Measurements from ENCODE around the gene NARS2.

DNA sequence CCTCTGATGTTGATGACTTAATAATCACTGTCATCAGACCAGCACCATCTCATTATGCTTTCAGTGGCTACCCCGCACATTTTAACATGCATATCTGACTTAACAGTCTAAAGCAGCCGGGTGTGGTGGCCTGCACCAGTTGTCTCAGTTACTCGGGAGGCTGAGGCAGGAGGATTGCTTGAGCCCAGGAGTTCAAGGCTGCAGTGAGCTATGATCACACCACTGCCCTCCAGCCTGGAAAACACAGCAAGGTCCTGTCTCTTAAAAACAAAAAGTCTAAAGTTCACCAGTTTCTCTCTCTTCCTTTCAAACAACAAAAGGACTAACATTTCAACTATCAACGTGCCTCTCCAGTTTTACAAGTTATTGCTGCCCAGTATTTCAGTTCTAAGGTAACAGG is 101.8 kb downstream of the NARS2 start:
- TF ChIP-seq EZH2 (IDR thresholded peaks at IDR 0.05; ENCODE audit: borderline replicate concordance, control insufficient read depth, low read depth, low read length) = no peak
- no peak for TF ChIP-seq EGR1 (IDR thresholded peaks at IDR 0.05; ENCODE audit: borderline replicate concordance in 1 of 2, low read depth in 2 of 2, low read length in 2 of 2)
- TF ChIP-seq, protein P1, sequence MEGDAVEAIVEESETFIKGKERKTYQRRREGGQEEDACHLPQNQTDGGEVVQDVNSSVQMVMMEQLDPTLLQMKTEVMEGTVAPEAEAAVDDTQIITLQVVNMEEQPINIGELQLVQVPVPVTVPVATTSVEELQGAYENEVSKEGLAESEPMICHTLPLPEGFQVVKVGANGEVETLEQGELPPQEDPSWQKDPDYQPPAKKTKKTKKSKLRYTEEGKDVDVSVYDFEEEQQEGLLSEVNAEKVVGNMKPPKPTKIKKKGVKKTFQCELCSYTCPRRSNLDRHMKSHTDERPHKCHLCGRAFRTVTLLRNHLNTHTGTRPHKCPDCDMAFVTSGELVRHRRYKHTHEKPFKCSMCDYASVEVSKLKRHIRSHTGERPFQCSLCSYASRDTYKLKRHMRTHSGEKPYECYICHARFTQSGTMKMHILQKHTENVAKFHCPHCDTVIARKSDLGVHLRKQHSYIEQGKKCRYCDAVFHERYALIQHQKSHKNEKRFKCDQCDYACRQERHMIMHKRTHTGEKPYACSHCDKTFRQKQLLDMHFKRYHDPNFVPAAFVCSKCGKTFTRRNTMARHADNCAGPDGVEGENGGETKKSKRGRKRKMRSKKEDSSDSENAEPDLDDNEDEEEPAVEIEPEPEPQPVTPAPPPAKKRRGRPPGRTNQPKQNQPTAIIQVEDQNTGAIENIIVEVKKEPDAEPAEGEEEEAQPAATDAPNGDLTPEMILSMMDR (IDR thresholded peaks at IDR 0.05 in 2 of 3, conservative IDR thresholded peaks at IDR 0.05 in 1 of 3; ENCODE audit: control insufficient read depth in 2 of 3, extremely low read depth in 1 of 3, insufficient read depth in 1 of 3, low read depth in 3 of 3, low read length in 3 of 3) = no peak
- TF ChIP-seq HDAC2 (IDR thresholded peaks at IDR 0.05) = no peak
- TF ChIP-seq EP300 (IDR thresholded peaks at IDR 0.05; ENCODE audit: borderline replicate concordance in 1 of 2, control insufficient read depth in 1 of 2, low read depth in 2 of 2, low read length in 2 of 2) = no peak
- no peak for TF ChIP-seq HCFC1 (IDR thresholded peaks at IDR 0.05; ENCODE audit: low read length)
- no peak for TF ChIP-seq PML (IDR thresholded peaks at IDR 0.05; ENCODE audit: low read length)
- TF ChIP-seq, protein P2, sequence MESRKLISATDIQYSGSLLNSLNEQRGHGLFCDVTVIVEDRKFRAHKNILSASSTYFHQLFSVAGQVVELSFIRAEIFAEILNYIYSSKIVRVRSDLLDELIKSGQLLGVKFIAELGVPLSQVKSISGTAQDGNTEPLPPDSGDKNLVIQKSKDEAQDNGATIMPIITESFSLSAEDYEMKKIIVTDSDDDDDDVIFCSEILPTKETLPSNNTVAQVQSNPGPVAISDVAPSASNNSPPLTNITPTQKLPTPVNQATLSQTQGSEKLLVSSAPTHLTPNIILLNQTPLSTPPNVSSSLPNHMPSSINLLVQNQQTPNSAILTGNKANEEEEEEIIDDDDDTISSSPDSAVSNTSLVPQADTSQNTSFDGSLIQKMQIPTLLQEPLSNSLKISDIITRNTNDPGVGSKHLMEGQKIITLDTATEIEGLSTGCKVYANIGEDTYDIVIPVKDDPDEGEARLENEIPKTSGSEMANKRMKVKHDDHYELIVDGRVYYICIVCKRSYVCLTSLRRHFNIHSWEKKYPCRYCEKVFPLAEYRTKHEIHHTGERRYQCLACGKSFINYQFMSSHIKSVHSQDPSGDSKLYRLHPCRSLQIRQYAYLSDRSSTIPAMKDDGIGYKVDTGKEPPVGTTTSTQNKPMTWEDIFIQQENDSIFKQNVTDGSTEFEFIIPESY (IDR thresholded peaks at IDR 0.05) = no peak
- TF ChIP-seq, protein P3, sequence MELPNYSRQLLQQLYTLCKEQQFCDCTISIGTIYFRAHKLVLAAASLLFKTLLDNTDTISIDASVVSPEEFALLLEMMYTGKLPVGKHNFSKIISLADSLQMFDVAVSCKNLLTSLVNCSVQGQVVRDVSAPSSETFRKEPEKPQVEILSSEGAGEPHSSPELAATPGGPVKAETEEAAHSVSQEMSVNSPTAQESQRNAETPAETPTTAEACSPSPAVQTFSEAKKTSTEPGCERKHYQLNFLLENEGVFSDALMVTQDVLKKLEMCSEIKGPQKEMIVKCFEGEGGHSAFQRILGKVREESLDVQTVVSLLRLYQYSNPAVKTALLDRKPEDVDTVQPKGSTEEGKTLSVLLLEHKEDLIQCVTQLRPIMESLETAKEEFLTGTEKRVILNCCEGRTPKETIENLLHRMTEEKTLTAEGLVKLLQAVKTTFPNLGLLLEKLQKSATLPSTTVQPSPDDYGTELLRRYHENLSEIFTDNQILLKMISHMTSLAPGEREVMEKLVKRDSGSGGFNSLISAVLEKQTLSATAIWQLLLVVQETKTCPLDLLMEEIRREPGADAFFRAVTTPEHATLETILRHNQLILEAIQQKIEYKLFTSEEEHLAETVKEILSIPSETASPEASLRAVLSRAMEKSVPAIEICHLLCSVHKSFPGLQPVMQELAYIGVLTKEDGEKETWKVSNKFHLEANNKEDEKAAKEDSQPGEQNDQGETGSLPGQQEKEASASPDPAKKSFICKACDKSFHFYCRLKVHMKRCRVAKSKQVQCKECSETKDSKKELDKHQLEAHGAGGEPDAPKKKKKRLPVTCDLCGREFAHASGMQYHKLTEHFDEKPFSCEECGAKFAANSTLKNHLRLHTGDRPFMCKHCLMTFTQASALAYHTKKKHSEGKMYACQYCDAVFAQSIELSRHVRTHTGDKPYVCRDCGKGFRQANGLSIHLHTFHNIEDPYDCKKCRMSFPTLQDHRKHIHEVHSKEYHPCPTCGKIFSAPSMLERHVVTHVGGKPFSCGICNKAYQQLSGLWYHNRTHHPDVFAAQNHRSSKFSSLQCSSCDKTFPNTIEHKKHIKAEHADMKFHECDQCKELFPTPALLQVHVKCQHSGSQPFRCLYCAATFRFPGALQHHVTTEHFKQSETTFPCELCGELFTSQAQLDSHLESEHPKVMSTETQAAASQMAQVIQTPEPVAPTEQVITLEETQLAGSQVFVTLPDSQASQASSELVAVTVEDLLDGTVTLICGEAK (IDR thresholded peaks at IDR 0.05; ENCODE audit: borderline replicate concordance) = no peak
- no peak for TF ChIP-seq IKZF2 (IDR thresholded peaks at IDR 0.05)
